ENCODE results near the gene GRM5.

Gene GRM5

DNA sequence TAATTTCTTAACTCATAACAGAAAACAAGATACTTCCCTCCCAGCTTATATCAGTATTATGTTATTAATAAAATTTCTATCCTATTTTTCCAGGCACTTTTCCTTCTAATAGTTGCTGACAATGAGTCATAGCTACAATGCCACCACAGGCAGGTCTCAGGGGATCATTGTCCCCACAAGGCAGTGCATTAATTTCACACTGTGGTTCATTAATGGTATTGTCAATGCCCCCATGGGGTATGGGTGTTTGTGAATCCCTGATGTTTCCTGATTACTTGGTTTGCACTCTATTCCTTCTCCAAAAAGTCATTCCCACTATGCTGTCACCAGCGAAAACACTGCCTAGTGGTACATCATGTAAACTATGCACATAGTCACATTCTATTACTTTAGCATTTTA is 382.8 kb downstream of the GRM5 start:
- intact Hi-C loops (cut with micrococcal nuclease), result no loop called here
- peaks cover 14% of the 10 kb centered on the region for H3K9me3 Mint-ChIP-seq
- H3K27ac Mint-ChIP-seq, result no peak overlapping the region
- no peaks in the 10 kb centered on the region for H3K4me1 Mint-ChIP-seq (ENCODE audit: low read depth)
- no peak overlapping the region for H3K4me3 Mint-ChIP-seq
- H3K36me3 Mint-ChIP-seq (ENCODE audit: low read depth), result no peaks in the 10 kb centered on the region
- H3K27me3 Mint-ChIP-seq, result no peaks in the 10 kb centered on the region

DNA sequence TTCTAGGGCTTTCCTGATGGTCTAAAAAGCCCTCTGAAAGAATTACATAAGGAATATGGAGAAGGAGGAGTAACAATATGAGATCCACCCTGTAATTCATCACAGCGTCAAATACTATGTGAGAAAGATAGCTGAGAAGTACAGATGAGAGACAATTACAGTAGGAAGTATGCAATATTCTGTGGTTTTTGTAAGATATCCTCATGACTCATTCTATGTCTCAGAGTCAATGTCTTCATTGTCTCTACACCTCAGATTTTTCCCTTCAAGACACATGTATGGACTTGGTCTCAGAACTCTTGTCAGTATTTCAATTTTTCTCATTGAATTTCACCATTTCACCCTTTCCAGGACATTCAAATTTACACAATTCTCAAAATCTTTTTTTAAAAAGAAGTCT is 385.0 kb downstream of the GRM5 start:
- no peak overlapping the region for H3K4me3 Mint-ChIP-seq
- H3K27me3 Mint-ChIP-seq, result no peaks in the 10 kb centered on the region
- no peak overlapping the region for H3K27ac Mint-ChIP-seq
- peaks cover 14% of the 10 kb centered on the region for H3K9me3 Mint-ChIP-seq
- intact Hi-C loops (cut with micrococcal nuclease), result no loop called here
- H3K4me1 Mint-ChIP-seq (ENCODE audit: low read depth), result no peaks in the 10 kb centered on the region
- H3K36me3 Mint-ChIP-seq (ENCODE audit: low read depth), result no peaks in the 10 kb centered on the region

DNA sequence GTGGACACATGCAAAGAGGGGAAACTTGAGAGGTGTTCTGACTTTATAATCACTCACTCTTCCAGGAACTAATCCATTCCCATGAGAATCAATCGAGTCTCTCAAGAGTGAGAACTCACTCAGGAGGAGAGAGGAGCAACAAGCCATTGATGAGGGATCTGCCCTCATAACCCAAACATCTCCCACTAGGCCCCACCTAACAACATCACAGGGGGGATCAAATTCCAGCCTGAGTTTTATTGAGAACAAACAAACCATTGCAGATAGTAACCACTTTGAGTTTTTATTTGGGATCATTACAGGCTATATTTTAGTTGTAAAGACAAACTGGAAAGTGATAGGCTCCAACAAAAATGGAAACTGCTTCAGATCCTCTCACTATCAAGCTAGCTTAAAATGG is 399.4 kb downstream of the GRM5 start:
- no peaks in the 10 kb centered on the region for H3K4me1 Mint-ChIP-seq (ENCODE audit: low read depth)
- no peaks in the 10 kb centered on the region for H3K27me3 Mint-ChIP-seq
- no peaks in the 10 kb centered on the region for H3K36me3 Mint-ChIP-seq (ENCODE audit: low read depth)
- no peak overlapping the region for H3K27ac Mint-ChIP-seq
- intact Hi-C loops (cut with micrococcal nuclease), result no loop called here
- no peaks in the 10 kb centered on the region for H3K9me3 Mint-ChIP-seq
- no peak overlapping the region for H3K4me3 Mint-ChIP-seq

DNA sequence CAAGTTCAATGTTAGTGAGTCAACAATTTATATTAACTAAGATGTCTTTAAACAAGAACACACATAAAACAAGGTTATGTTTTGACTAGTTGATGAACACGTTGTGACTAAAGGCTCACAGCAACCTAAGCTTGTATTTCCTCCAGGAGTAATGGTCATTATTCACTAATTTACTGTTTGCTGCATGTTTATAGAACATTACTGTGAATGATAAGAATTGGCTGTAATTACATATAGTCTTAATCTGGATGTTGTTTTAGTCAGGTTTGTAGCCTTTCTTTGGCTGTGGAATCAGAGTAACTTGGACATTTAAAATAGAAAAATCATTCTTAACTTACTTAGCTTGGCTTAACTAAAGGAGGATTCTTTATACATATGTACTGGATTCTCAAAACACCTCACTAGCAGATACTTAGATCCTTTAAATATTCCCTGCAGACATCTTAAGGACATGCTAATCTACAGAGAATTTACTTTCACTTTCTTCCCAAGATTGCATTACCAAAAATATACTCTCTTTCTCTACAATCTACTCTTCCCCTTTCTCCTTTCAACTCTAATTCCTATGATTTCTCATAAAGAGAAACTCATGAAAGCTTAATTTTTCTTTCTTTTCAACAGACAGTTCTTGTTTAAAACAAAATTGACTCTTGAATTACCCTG is 408.6 kb downstream of the GRM5 start:
- H3K27ac Mint-ChIP-seq, result no peak overlapping the region
- no peaks in the 10 kb centered on the region for H3K9me3 Mint-ChIP-seq
- no peak overlapping the region for H3K4me3 Mint-ChIP-seq
- H3K4me1 Mint-ChIP-seq (ENCODE audit: low read depth), result no peaks in the 10 kb centered on the region
- intact Hi-C loops (cut with micrococcal nuclease), result no loop called here
- H3K36me3 Mint-ChIP-seq (ENCODE audit: low read depth), result no peaks in the 10 kb centered on the region
- no peaks in the 10 kb centered on the region for H3K27me3 Mint-ChIP-seq

DNA sequence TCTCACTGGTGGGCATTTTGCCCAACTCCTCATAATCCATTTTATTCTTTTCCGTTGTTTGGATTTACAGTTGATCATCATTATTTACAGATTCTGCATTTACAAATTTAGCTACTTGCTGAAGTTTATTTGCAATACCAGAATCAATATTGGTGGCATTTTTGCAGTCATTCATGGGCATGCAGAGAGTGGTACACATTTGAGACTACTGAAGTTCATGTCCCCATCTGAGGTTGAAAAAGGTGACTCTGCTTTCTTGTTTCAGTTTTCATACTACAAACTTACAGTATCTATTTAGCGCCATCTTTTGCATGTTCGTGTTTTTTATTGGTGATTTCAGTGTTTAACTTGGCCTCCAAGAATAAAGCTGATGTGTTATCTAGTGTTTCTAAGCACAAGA is 409.5 kb downstream of the GRM5 start:
- intact Hi-C loops (cut with micrococcal nuclease), result no loop called here
- Mint-ChIP-seq H3K36me3 (ENCODE audit: low read depth) (no peaks in the 10 kb centered on the region), H3K27ac (no peak overlapping the region), H3K4me1 (ENCODE audit: low read depth) (no peaks in the 10 kb centered on the region), H3K27me3 (no peaks in the 10 kb centered on the region), H3K9me3 (no peaks in the 10 kb centered on the region), H3K4me3 (no peak overlapping the region)

DNA sequence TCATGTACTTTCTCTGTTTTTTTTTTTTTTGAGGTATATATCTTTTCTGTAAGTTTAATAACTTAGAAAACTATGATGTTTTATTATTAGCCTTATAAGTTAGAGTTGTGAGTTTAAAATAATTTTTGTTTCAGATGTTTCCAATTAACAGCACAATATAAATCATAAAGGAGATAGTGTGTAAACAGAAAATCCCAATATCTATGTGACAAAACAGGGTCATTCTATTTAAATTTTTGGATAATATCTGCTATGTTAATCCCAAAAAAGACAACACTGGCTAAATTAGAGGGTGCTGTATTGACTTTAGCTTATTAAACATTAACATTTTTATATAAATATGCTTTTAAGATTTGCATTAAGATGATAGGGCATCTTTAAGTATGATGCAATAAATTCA is 410.1 kb downstream of the GRM5 start:
- Mint-ChIP-seq H3K27me3 (no peaks in the 10 kb centered on the region), H3K36me3 (ENCODE audit: low read depth) (no peaks in the 10 kb centered on the region)
- intact Hi-C loops (cut with micrococcal nuclease), result no loop called here

DNA sequence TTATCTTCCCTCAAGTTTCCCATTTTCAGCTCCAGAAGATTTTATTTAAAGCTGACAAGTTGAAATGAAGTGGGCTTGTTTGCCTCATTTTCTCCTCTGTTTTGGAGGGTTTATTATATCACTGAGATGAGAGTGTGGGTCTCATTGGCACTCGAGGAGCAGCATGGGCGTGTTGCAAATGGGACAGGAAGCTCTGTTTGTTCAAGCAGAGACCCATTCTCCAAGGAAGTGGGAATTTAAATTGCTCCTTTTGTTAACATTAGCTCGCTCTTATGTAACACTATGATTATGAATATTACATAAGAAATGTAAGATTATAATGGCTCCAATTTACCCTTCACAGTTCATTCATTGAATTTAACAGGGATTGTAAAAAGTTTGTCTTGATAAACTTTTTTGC is 410.6 kb downstream of the GRM5 start:
- no peaks in the 10 kb centered on the region for H3K4me1 Mint-ChIP-seq (ENCODE audit: low read depth)
- no peaks in the 10 kb centered on the region for H3K9me3 Mint-ChIP-seq
- H3K36me3 Mint-ChIP-seq (ENCODE audit: low read depth), result no peaks in the 10 kb centered on the region
- H3K27me3 Mint-ChIP-seq, result no peaks in the 10 kb centered on the region
- H3K4me3 Mint-ChIP-seq, result no peak overlapping the region
- intact Hi-C loops (cut with micrococcal nuclease), result no loop called here
- no peak overlapping the region for H3K27ac Mint-ChIP-seq

More for the DNA sequence above, 410.1 kb downstream of the GRM5 start:
- no peaks in the 10 kb centered on the region for H3K4me1 Mint-ChIP-seq (ENCODE audit: low read depth)
- H3K9me3 Mint-ChIP-seq, result no peaks in the 10 kb centered on the region
- H3K4me3 Mint-ChIP-seq, result no peak overlapping the region
- H3K27ac Mint-ChIP-seq, result no peak overlapping the region

DNA sequence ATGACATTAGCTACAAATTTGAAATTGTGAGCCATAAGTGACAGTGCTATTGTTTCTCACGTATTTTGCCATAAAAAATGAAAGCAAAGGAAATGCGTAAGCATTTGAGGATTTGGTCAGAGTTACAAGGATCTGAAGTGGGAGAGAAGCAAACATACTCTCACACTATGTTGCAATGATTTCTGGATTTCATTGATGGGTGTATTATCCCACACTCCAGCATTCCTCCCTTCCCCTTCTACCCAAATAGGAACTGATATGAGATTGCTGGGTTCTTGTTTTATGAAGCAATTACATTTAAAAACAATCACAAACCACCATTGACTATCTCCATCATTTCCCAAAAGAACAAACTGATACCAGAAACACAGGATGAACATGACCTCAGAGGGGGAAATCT is 414.2 kb downstream of the GRM5 start:
- no peaks in the 10 kb centered on the region for H3K36me3 Mint-ChIP-seq (ENCODE audit: low read depth)
- H3K27me3 Mint-ChIP-seq, result no peaks in the 10 kb centered on the region
- H3K4me1 Mint-ChIP-seq (ENCODE audit: low read depth), result no peaks in the 10 kb centered on the region
- no peak overlapping the region for H3K4me3 Mint-ChIP-seq
- no peak overlapping the region for H3K27ac Mint-ChIP-seq
- H3K9me3 Mint-ChIP-seq, result peaks cover 5% of the 10 kb centered on the region
- intact Hi-C loops (cut with micrococcal nuclease), result no loop called here

DNA sequence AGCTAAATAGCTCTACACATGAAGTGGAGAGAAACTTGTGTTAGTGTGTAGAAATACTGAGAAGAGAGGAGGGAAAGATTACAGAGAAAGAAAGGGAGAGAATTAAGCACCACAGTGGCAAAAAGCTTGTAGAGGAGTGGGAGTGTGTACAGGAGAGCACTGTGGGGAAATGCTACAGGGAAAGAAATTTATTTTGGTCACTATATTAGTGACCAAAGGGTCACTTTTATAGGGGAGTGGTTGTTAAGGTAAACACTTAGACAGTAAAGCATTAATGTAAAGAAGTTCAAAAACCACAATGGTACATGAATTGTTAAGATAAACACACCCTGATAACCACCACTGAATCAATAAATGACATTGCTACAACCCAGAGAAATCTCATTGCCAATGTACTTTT is 421.1 kb downstream of the GRM5 start:
- intact Hi-C loops (cut with micrococcal nuclease), result no loop called here
- Mint-ChIP-seq H3K27ac (no peak overlapping the region), H3K27me3 (no peaks in the 10 kb centered on the region), H3K9me3 (peaks cover 18% of the 10 kb centered on the region), H3K4me3 (no peak overlapping the region), H3K4me1 (ENCODE audit: low read depth) (no peaks in the 10 kb centered on the region), H3K36me3 (ENCODE audit: low read depth) (no peaks in the 10 kb centered on the region)

DNA sequence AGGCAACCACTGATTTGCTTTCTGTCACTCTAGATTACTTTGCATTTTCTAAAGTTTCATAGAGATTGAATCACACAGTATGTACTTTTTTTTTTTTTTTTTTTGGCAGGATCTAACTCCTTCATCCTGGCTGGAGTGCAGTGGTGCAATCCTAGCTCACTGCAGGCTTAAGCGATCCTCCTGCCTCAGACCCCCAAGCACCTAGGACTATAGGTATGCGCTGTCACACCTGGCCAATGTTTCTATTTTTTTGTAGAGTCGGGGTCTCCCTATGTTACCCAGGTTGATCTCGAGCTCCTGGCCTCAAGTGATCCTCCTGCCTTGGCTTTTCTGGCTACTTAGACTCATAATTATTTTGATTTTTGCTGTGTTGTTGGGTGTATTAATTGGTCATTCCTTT is 433.6 kb downstream of the GRM5 start:
- no peak overlapping the region for H3K27ac Mint-ChIP-seq
- H3K4me3 Mint-ChIP-seq, result no peak overlapping the region
- H3K36me3 Mint-ChIP-seq (ENCODE audit: low read depth), result no peaks in the 10 kb centered on the region
- no peaks in the 10 kb centered on the region for H3K27me3 Mint-ChIP-seq
- no peaks in the 10 kb centered on the region for H3K4me1 Mint-ChIP-seq (ENCODE audit: low read depth)
- H3K9me3 Mint-ChIP-seq, result no peaks in the 10 kb centered on the region
- intact Hi-C loops (cut with micrococcal nuclease), result no loop called here

DNA sequence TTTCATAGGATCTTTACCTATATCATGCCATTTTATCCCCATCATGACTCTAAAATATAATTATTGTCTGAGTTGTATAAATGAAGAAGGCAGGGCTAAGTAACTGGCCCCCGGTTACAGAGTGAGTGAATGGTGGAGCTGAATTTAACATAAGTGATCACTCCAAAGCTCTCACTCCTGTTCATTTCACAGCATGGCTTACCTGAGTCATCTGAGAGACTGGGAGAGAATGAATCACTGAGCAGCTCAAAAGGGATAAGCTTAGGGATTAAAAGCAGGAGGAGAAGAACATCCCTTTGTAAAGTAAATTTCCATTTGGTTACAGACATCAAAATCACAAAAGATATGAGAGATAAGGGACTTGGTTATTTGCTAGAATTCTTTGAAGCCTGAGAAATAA is 434.3 kb downstream of the GRM5 start:
- Mint-ChIP-seq H3K9me3 (no peaks in the 10 kb centered on the region), H3K4me1 (ENCODE audit: low read depth) (no peaks in the 10 kb centered on the region), H3K36me3 (ENCODE audit: low read depth) (no peaks in the 10 kb centered on the region), H3K27me3 (no peaks in the 10 kb centered on the region), H3K4me3 (no peak overlapping the region), H3K27ac (no peak overlapping the region)
- intact Hi-C loops (cut with micrococcal nuclease), result no loop called here

DNA sequence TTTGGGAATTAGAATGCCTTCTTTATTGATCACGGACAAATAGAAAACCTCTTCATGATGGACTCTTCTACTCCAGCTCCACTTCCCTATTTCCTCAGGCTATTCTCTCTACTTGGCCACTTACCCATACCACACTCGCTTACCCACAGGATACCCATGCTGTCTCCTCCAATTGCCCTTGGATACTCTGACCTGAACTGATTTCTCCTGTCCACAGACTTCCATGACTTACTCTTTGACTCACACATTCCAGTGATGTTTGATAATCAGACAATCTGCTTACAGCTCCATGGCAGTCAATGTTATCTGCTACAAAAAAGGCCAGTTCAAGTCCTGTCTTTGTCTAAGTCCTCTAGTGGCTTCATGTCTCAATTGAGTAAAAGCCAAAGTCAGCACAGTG is 436.3 kb downstream of the GRM5 start:
- intact Hi-C loops (cut with micrococcal nuclease), result no loop called here
- no peak overlapping the region for H3K4me3 Mint-ChIP-seq
- no peaks in the 10 kb centered on the region for H3K27me3 Mint-ChIP-seq
- no peaks in the 10 kb centered on the region for H3K36me3 Mint-ChIP-seq (ENCODE audit: low read depth)
- no peaks in the 10 kb centered on the region for H3K4me1 Mint-ChIP-seq (ENCODE audit: low read depth)
- H3K9me3 Mint-ChIP-seq, result no peaks in the 10 kb centered on the region
- H3K27ac Mint-ChIP-seq, result no peak overlapping the region

DNA sequence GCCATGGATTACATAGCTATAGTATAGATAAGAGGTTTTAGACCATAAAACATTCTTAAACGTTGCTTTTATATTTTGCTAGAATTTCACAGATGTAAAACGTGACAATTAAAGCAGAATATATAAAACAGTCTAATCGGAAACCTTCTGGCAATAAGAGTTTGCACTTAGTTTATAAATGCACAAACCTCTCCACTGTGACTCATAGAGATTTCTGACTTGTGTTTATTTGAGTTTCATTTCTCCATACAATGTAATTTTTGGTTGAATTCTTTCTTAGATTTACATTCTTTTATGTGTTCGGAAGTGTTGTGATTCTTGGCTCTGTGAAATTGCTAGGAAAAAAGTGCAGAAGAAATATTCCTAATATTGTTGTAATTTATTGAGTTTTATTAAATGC is 439.6 kb downstream of the GRM5 start:
- Mint-ChIP-seq H3K27me3 (no peaks in the 10 kb centered on the region), H3K36me3 (ENCODE audit: low read depth) (no peaks in the 10 kb centered on the region), H3K4me1 (ENCODE audit: low read depth) (no peaks in the 10 kb centered on the region), H3K4me3 (no peak overlapping the region), H3K9me3 (no peaks in the 10 kb centered on the region), H3K27ac (no peak overlapping the region)
- intact Hi-C loops (cut with micrococcal nuclease), result no loop called here

DNA sequence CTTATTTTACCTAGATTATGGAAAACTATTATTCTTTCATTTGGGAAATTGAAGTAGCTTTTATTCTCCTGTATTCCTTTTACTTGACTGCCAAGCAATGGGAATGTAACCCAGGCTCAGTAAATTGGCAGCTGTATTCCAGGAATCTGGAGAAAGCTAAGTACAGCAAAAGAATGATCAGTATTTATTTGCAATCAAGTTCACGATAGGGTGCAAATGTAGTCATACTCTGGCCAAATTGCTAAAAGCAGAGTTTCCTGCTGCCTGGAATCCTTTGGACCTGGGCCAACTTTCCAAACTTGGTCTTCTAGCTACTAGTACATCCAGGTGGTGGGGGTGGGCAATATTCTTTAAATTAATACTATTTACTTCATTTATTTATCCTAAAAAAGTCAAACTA is 442.3 kb downstream of the GRM5 start:
- H3K9me3 Mint-ChIP-seq, result no peaks in the 10 kb centered on the region
- H3K4me1 Mint-ChIP-seq (ENCODE audit: low read depth), result no peaks in the 10 kb centered on the region
- no peaks in the 10 kb centered on the region for H3K36me3 Mint-ChIP-seq (ENCODE audit: low read depth)
- intact Hi-C loops (cut with micrococcal nuclease), result no loop called here
- H3K27me3 Mint-ChIP-seq, result no peaks in the 10 kb centered on the region
- H3K4me3 Mint-ChIP-seq, result no peak overlapping the region
- no peak overlapping the region for H3K27ac Mint-ChIP-seq

DNA sequence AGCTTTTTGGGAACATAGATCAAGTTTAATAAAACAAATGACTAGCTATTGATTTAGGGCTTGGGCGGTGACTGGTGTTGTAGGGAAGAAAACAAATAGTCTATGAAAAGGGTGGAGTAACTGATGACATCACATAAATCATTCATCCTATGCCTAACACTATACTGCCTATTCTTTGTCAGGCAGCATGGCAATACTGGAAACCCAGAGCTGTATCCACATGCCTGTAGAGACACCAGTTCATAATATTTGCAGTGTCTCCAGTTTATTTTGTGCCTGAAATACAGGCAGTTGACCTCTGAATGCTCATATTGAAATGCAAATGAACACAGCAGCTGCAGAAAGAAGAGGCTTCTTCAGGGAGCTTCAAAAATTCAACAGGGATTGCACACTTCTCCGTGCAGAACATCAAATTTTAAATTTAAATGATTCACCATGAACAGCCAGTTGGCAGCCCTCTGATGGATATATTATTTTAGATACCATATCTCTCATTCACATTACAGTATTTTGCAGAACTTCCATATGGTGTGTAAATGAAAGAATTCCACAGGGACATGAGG is 445.1 kb downstream of the GRM5 start:
- intact Hi-C loops (cut with micrococcal nuclease), result no loop called here
- no peaks in the 10 kb centered on the region for H3K4me1 Mint-ChIP-seq (ENCODE audit: low read depth)
- H3K4me3 Mint-ChIP-seq, result no peak overlapping the region
- H3K36me3 Mint-ChIP-seq (ENCODE audit: low read depth), result no peaks in the 10 kb centered on the region
- H3K9me3 Mint-ChIP-seq, result no peaks in the 10 kb centered on the region
- no peaks in the 10 kb centered on the region for H3K27me3 Mint-ChIP-seq
- no peak overlapping the region for H3K27ac Mint-ChIP-seq
